HG02943 (cell line): ENCODE measurements around the gene RNF187.
A peak's percentile ranks its signal among the peaks of the same experiment; 100 is the strongest.
"Not testable (repeated sequence)": the region's sequence is repeated elsewhere in the genome, so short reads cannot be mapped to it uniquely, and the experiment has no call there.

Experiments
- ATAC-seq: cut with Tn5 transposase; IDR thresholded peaks from one replicate; pipeline ENCODE4 v1.9.1; 2021; ENCODE audit warnings: mild to moderate bottlenecking, low read depth, moderate library complexity; ENCODE audit not compliant: unreplicated experiment

RNF187 gene

DNA sequence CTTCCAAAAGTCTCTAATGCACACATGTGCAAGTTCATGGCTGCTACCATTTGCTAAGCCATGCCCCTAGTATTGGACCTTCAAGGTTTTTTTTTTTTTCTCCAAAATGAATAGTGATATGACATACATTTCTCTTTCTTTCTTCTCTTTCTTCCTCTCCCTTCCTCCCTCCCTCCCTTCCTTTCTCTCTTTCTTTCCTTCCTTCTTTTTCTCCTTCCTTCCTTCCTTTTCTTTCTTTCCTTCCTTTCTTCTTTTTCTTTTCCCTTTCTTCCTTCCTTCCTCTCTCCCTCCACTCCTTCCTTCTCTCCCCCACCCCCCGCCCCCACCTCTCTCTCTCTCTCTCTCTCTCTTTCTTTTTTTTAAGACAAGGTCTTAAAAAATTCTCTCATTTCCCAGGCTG, 3.4 kb upstream of the RNF187 start:
- no peak for ATAC-seq

GRCh38 chr1:228486596-228487335, 416 bp upstream of the RNF187 start:
- peak; percentile 73 for ATAC-seq

DNA sequence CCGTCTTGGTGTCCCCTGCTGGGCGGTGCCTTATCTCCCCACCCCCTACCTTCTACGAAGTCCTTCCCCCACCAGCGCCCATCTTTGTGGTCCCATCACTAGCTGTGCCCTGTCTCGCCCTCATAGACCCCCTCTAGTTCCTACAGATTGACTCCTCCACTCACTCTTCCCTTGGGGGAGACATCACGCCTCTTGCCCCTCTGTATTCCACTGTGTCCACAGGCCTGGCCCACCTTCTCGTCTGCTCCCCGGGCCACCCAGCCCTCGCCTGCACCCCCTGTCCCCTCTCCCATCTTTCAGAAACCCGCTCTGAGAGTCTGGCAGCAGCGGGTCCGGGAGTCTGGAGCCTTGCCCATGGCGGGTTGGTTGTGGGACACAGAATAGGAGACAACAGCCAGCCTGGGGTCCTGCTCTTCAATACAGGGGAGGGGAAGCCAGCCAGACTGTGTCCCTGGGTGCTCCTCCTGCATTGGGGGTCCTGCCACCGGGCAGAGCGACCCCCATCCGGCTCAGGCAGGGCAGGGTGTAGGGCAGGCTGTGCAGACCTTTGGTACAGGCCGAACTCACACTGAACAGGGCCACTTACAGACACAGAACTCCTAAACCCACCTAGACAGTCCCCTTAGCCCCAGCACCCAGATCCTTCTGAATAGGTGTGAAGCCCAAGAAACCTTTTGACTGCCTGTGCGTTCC, 1.1 kb downstream of the RNF187 start:
- ATAC-seq, result no peak

GRCh38 chr1:228488818-228489674, 1.9 kb downstream of the RNF187 start:
- ATAC-seq, result no peak

- no peak for ATAC-seq
Measured at GRCh38 chr1:228490120-228491078, 3.2 kb downstream of the RNF187 start.

- no peak for ATAC-seq
Measured at GRCh38 chr1:228493141-228494043, 6.2 kb downstream of the RNF187 start.

DNA sequence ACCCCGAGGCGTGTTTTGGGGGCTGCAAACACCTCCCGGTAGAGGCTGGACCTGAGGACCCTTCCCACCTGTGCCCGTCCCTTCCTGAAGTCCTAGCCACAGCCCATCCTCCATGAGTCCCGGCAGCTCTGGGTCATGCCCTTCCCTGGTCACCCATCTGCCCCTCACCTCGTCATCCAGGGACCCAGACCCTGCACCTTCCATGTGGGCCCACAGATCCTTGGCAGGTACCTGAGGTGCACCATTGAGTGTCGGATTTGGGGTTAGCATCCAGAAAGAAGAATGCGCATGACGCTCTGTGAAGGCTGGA, 6.8 kb downstream of the RNF187 start:
- ATAC-seq, result no peak

- no peak for ATAC-seq
Measured at GRCh38 chr1:228494391-228494790, 7.2 kb downstream of the RNF187 start.

- no peak for ATAC-seq
Measured at GRCh38 chr1:228494970-228495853, 8.0 kb downstream of the RNF187 start.

DNA sequence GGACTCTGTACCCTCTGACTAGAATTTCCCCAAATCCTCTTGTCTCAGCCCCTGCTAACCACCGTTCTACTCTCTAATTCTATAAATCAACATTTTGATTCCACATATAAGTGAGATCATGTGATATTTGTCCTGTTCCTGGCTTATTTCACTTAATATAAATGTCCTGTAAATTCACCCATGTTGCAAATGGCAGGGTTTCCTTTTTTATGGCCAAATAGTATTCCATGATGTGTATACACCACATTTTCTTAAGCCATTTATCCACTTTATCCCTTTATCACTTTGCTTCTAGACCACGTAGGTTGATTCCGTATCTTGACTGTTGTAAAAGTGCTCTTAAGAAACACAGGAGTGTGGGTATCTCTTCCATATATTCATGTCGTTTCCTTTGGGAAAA, 8.9 kb downstream of the RNF187 start:
- ATAC-seq, result no peak

GRCh38 chr1:228496494-228496893, 9.3 kb downstream of the RNF187 start:
- no peak for ATAC-seq

DNA sequence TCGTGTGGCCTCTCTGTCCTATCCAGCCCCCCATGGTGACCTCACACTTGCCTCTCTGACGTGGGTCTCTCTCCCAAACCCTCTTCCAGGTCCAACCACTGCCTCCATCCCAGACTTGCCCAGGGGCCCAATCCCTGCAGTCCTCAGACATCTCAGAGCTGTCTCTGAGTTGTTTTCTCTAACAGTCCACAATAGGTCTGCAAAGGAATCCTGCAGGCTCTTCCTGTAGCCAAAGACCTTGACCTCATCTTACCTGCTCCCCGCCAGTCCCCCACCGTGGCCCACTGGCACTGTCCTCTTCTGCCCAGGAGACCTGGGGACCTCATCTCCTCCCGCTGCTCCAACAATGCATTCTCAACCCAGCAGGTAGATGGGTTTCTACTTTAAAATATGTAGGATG, 10.0 kb downstream of the RNF187 start:
- no peak for ATAC-seq

- no peak for ATAC-seq
Measured at GRCh38 chr1:228497817-228498216, 10.6 kb downstream of the RNF187 start.

GRCh38 chr1:228500143-228500734, 13.1 kb downstream of the RNF187 start:
- no peak for ATAC-seq

GRCh38 chr1:228500901-228501871, 14.0 kb downstream of the RNF187 start:
- peak; percentile 94 for ATAC-seq

- ATAC-seq, result no peak
Measured at GRCh38 chr1:228502522-228502921, 15.3 kb downstream of the RNF187 start.

GRCh38 chr1:228505944-228506343, 18.8 kb downstream of the RNF187 start:
- not testable (repeated sequence) for ATAC-seq
